GM12878 (cell line): ENCODE results near the gene C6orf89.

ENCODE experiments used
- E2F4 ChIP-seq: IDR thresholded peaks from 2 replicates; pipeline ENCODE4 v1.6.1; 2012; ENCODE audit warnings: low read depth, low read length, improper control_type of control experiment
- EZH2 ChIP-seq: IDR thresholded peaks from 2 replicates; pipeline ENCODE4 v1.6.1; 2012; ENCODE audit warnings: low read depth, mild to moderate bottlenecking, control low read depth, inconsistent platforms, low read length, borderline replicate concordance; ENCODE audit not compliant: control insufficient read depth
- POLR2A ChIP-seq: IDR thresholded peaks from 2 replicates; pipeline ENCODE4 v1.6.1; 2011; ENCODE audit warnings: low read depth, mild to moderate bottlenecking, low read length
- TF ChIP-seq, protein P1 (sequence below): IDR thresholded peaks from 2 replicates; pipeline ENCODE4 v1.6.1; 2011; ENCODE audit warnings: mild to moderate bottlenecking, low read depth, low read length, moderate library complexity; ENCODE audit not compliant: insufficient replicate concordance
- TF ChIP-seq, protein P2 (sequence below): IDR thresholded peaks from 2 replicates; pipeline ENCODE4 v1.6.1; 2012; ENCODE audit warnings: low read depth, low read length, improper control_type of control experiment

DNA sequence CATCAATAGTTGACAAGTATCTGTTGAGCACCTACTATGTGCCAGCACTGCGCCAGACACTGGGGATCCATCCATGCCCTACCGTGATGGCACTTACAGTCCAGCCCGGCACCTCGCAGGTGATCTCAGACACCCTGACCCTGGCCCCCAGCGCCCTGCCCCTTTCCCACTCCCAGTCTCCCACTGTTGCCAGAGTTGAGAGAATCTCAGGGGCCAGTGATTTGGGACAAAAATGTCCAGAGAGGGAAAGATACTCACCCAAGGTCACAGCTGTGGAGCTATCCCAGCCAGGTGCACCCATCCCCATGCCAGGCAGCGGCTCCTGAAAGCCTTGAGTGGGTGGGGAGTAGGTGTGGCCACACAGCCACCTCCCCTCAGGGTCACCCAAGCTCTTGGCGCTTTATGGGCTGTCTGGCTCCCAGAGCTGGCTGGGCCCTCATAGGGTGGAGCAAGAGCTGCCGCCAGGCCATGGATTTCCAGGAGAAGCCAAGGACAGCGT is 72.1 kb downstream of the C6orf89 start:
- TF ChIP-seq EZH2 (no peak), POLR2A (no peak), E2F4 (no peak)
- TF ChIP-seq, protein P1, sequence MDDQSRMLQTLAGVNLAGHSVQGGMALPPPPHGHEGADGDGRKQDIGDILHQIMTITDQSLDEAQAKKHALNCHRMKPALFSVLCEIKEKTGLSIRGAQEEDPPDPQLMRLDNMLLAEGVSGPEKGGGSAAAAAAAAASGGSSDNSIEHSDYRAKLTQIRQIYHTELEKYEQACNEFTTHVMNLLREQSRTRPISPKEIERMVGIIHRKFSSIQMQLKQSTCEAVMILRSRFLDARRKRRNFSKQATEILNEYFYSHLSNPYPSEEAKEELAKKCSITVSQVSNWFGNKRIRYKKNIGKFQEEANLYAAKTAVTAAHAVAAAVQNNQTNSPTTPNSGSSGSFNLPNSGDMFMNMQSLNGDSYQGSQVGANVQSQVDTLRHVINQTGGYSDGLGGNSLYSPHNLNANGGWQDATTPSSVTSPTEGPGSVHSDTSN: no peak
- TF ChIP-seq, protein P2, sequence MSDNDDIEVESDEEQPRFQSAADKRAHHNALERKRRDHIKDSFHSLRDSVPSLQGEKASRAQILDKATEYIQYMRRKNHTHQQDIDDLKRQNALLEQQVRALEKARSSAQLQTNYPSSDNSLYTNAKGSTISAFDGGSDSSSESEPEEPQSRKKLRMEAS: no peak
